ENCODE data around the gene EFNA3. TPM values are rescaled to one million over a fixed set of nuclear protein-coding genes. Genes with fewer than 3 reads are reported as not detected.

Gene EFNA3, protein sequence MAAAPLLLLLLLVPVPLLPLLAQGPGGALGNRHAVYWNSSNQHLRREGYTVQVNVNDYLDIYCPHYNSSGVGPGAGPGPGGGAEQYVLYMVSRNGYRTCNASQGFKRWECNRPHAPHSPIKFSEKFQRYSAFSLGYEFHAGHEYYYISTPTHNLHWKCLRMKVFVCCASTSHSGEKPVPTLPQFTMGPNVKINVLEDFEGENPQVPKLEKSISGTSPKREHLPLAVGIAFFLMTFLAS
- 0.29 and 1.3 TPM in 2 replicates for total RNA-seq

DNA sequence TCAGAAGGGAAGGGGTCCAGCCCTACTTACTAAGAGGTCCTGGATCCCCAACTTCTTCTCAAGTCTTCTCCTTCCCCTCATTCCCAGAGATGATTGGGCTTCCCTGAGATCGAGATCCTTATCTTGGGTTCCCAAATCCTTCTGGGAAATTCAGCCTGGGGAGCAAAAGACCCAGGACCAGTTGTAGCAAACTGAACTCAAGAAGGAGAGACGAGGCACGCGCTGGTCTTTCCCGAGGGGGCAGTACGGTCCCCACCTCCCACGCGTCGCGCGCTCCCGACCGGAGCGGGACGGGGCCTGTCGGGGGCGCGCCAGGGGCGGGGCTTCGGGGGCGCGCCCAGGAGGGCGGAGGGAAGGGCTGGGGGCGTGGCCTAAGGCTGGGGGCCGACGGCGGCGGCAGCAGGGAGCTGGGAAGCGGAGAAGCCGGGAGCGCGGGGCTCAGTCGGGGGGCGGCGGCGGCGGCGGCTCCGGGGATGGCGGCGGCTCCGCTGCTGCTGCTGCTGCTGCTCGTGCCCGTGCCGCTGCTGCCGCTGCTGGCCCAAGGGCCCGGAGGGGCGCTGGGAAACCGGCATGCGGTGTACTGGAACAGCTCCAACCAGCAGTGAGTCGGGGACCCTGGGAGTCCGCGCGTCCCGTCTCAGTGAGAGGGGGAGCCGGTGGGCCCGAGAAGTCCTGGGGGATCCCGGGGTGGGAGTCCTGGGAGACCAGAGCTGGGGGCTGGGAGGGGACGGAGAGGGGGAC, at the start of gene EFNA3:
EFNA3 (plus strand) TSS at position 369 of the 741 bp plus-strand sequence; CDS start at position 474, 105 bp downstream.

DNA sequence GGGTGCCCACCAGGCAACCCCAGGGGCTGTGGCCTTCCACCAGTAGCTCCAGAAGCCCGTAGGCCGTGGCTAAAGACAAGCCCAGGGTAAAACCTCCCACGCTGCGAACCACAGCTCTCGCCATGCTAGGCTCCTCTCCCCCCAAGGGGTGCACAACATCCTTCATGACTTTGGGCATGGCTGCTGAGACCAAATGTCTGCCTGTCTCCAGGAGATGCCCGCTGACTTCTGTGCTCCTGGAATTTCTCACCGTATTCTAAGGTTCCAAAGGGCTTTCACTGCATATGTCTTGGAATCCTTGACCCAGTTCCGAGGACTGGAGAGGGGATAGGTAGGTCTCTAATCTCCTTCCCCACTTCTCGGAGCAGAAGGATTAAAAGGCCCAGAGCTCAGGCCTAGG, 45.1 kb upstream of the EFNA3 start, which contains the start of the genes DCST1 and DCST2:
DCST1 (plus strand) TSS at position 301 of the 400 bp plus-strand sequence. CDS start 213 bp downstream, outside the sequence.
DCST2 (minus strand) TSS at position 258 of the 400 bp plus-strand sequence; CDS start at position 178, 80 bp downstream.

DNA sequence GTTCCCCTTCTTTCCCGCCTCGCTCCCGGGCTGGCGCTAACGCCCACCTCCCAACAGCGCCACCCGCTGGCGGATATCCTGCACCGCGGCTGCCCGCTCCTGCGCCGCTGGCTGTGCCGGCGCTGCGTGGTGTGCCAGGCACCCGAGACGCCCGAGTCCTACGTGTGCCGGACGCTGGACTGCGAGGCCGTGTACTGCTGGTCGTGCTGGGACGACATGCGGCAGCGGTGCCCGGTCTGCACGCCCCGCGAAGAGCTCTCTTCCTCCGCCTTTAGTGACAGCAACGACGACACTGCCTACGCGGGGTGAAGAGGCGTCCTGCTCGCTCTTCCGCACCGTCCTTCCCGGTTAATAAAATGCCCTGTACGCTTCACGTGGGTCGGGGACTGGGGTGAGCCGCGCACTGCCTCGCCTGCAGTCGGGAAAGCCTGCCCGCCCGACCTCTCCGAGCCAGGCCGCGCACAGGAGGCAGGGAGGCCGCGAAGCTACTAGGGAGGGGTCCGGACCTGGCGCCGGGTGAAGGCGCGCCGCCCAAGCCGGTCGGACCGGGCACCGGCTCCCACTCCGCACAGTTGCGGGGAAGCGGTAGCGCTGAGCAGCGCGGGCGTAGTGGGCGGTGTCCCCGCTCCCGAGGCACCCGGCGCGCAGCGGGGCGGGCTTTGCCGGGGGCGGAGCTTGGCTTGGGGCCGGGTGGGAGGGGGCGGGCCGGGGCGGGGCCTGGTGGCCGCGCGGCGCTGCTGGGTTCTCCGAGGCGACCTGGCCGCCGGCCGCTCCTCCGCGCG, 27.9 kb upstream of the EFNA3 start, which contains the start of gene ADAM15:
ADAM15 (plus strand) TSS at position 757 of the 782 bp plus-strand sequence. CDS start 71 bp downstream, outside the sequence.

DNA sequence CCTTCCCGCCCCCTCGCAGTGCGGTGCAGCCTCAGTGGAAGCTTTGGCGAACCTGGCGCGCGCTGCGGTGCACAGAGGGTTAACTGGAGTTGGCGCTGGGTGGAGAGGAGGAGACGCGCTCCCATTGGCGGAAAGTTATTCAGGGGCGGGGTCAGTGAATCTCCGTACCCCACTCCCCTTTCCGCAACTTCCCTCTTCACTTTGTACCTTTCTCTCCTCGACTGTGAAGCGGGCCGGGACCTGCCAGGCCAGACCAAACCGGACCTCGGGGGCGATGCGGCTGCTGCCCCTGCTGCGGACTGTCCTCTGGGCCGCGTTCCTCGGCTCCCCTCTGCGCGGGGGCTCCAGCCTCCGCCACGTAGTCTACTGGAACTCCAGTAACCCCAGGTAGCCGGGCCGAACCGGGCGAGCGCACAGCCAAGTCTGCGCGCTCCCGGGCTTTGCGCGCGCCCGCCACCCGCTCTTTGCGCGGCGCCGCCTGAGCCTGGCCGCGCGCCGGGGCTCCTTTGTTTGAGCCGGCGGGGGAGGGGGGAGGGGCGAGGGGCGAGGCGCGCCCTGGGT, 15.0 kb upstream of the EFNA3 start, which contains the start of gene EFNA4:
EFNA4 (plus strand) TSS at position 191 of the 561 bp plus-strand sequence; CDS start at position 275, 84 bp downstream.

DNA sequence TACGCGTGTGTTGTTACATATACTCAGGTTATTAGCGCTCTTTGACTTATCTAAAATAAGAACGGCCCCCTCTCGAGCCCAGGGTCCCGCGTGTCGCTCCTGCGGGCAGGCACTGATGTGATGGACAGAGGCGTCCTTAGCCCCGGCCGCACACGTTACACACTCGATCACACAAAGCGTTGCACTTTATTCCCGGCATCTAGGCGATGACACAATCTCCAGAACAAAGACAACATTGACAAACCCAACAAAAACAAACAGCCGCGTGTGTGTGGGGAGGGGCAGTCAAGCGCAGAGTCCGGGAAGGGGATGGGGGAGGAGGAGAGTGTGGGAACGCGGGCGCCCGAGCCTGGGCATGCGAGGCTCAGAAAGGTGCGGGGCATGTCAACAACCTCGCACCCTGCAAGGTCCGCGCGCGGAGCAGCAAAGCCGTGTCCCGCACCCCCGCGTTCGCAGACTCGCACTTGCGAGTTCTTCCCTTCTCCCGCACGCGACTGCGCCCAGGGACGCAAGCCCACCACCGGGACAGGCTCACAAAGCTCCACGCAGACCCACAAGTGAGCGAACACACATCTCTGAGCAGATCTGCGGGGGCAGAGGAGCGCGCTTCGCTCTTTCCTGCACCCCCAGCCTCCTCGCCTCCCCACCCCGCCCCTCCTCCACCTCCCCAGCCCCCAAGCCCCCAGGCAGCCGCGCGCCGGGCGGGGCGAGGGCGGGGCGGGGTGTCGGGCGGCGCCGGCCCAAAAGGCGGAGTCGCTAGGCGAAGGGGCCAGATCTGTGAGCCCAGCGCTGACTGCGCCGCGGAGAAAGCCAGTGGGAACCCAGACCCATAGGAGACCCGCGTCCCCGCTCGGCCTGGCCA, 48.7 kb downstream of the EFNA3 start, which contains the start of gene EFNA1:
EFNA1 (plus strand) TSS at position 772 of the 862 bp plus-strand sequence. CDS start 102 bp downstream, outside the sequence.

DNA sequence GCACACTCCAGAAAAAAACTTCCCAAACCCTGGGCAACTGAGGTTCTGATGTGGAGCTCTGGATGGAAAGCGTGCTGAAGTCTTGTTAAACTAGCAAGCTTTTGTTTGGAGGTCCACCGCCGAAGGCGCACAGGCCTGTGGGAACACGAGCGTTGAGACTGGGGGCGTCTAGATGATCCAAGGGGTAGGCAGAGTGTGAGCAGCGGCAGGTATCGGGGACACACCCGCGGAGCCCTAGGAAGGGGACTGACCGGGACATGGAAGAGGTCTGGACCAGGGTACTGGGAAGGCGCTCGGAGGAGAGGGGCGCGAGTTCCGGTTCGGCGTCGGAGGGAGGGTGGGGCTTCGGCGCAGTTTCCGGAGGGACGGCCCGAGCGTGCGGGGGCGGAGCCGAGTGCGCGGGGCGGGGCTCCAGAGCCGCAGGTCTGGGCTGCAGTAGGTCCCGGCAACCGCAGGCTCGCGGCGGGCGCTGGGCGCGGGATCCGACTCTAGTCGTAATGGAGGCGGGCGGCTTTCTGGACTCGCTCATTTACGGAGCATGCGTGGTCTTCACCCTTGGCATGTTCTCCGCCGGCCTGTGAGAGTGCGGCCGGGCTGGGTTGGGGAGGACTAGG, 56.9 kb downstream of the EFNA3 start, which contains the start of gene SLC50A1:
SLC50A1 (plus strand) TSS at position 438 of the 614 bp plus-strand sequence; CDS start at position 498, 60 bp downstream.

Other genes starting within 250 kb of the EFNA3 start
- under 0.01 TPM in 2 replicates for gene KCNN3, start 208.6 kb upstream of the EFNA3 start, total RNA-seq
- 6.8 and 11.5 TPM in 2 replicates for gene PMVK, start 142.1 kb upstream of the EFNA3 start, total RNA-seq
- gene PBXIP1, start 122.7 kb upstream of the EFNA3 start, total RNA-seq = 70.5 and 109 TPM in 2 replicates
- 12.4 and 16.9 TPM in 2 replicates for gene PYGO2, start 117.1 kb upstream of the EFNA3 start, total RNA-seq
- 189 and 432 TPM in 2 replicates for gene SHC1, start 108.1 kb upstream of the EFNA3 start, total RNA-seq
- gene CKS1B, start 104.2 kb upstream of the EFNA3 start, total RNA-seq = 24.6 and 131 TPM in 2 replicates
- 15.9 and 24.8 TPM in 2 replicates for gene FLAD1, start 95.5 kb upstream of the EFNA3 start, total RNA-seq
- gene LENEP, start 85.3 kb upstream of the EFNA3 start, total RNA-seq = not detected in 2 replicates
- gene ZBTB7B, start 76.0 kb upstream of the EFNA3 start, total RNA-seq = 11.1 and 22.0 TPM in 2 replicates
- under 0.01 TPM in 1 of 2 replicates, not detected in the other for gene DCST2, start 45.1 kb upstream of the EFNA3 start, total RNA-seq
- not detected in 2 replicates for gene DCST1, start 45.0 kb upstream of the EFNA3 start, total RNA-seq
- 61.1 and 134 TPM in 2 replicates for gene ADAM15, start 27.5 kb upstream of the EFNA3 start, total RNA-seq
- gene EFNA4, start 15.1 kb upstream of the EFNA3 start, total RNA-seq = 2.5 and 4.3 TPM in 2 replicates
- gene EFNA1, start 49.0 kb downstream of the EFNA3 start, total RNA-seq = 0.17 and 0.44 TPM in 2 replicates
- gene SLC50A1, start 57.0 kb downstream of the EFNA3 start, total RNA-seq = 17.6 and 25.6 TPM in 2 replicates
- 24.6 and 27.6 TPM in 2 replicates for gene DPM3, start 61.7 kb downstream of the EFNA3 start, total RNA-seq
- 97.2 and 125 TPM in 2 replicates for gene KRTCAP2, start 94.5 kb downstream of the EFNA3 start, total RNA-seq
- 6.0 and 7.1 TPM in 2 replicates for gene TRIM46, start 95.0 kb downstream of the EFNA3 start, total RNA-seq
- 28.2 and 28.4 TPM in 2 replicates for gene THBS3, start 129.1 kb downstream of the EFNA3 start, total RNA-seq
- 44.3 and 56.6 TPM in 2 replicates for gene MTX1, start 129.9 kb downstream of the EFNA3 start, total RNA-seq
- gene ENTREP3, start 176.6 kb downstream of the EFNA3 start, total RNA-seq = 11.1 and 13.4 TPM in 2 replicates
- gene SCAMP3, start 183.5 kb downstream of the EFNA3 start, total RNA-seq = 37.7 and 53.1 TPM in 2 replicates
- 30.4 and 38.4 TPM in 2 replicates for gene CLK2, start 194.7 kb downstream of the EFNA3 start, total RNA-seq
- 0.87 and 0.99 TPM in 2 replicates for gene HCN3, start 198.6 kb downstream of the EFNA3 start, total RNA-seq
- gene PKLR, start 222.6 kb downstream of the EFNA3 start, total RNA-seq = under 0.01 TPM in 1 of 2 replicates, not detected in the other
- gene FDPS, start 230.0 kb downstream of the EFNA3 start, total RNA-seq = 136 and 347 TPM in 2 replicates
- gene RUSC1, start 242.1 kb downstream of the EFNA3 start, total RNA-seq = 15.7 and 20.2 TPM in 2 replicates